HUES48 (cell line): ENCODE results near the gene TRPM1.

Source experiments
- H3K27ac ChIP-seq: one replicate; pipeline ENCODE4 v1.7.0; 2013; ENCODE audit warnings: low read depth, low read length, inconsistent platforms
- H3K27me3 ChIP-seq: 2 replicates; pipeline ENCODE4 v1.6.1; 2013; ENCODE audit warnings: mild to moderate bottlenecking, low read length; ENCODE audit not compliant: control insufficient read depth, insufficient read depth
- H3K36me3 ChIP-seq: 2 replicates; pipeline ENCODE4 v1.6.1; 2013; ENCODE audit warnings: low read length; ENCODE audit not compliant: control insufficient read depth, insufficient read depth
- H3K4me1 ChIP-seq: 2 replicates; pipeline ENCODE4 v1.6.1; 2013; ENCODE audit warnings: mild to moderate bottlenecking, low read length; ENCODE audit not compliant: control insufficient read depth, insufficient read depth
- H3K4me3 ChIP-seq: 2 replicates; pipeline ENCODE4 v1.5.1; 2013; ENCODE audit warnings: mild to moderate bottlenecking, low read depth, low read length
- H3K9ac ChIP-seq: 2 replicates; pipeline ENCODE4 v1.6.1; 2013; ENCODE audit warnings: mild to moderate bottlenecking, low read depth, low read length, moderate library complexity
- H3K9me3 ChIP-seq: 2 replicates; pipeline ENCODE4 v1.6.1; 2013; ENCODE audit warnings: low read length; ENCODE audit not compliant: control insufficient read depth, insufficient read depth

The TRPM1 gene

DNA sequence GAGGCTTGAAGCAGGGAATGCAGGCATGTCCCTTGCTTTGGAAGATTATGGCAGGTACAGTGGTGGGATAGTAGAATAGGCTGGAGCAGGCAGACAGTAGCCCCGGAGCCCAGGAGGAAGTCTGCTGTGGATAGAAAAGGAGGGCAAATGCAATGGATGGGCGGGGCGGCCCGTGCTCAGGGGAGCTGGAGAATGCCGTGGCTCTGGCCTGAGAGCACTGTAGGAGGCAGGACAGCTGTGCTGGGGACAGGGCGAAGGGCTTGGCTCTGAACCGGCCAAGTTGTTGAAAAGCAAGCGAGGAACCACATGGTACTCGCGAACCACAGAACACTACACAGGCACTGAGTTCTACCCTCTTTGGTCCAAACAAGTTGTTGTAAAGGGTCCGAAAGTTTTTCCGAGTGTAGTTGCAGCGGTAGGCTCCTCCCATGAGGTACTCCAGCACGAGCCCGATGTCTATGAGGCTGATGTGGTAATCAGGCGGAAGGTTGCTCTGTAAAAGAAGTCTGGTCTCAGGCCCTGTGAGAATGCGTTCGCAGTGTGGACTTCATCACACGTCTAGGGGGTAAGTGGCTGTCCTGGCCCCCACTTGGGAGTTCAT lies 54.7 kb downstream of the TRPM1 start:
- no peak overlapping the region for H3K9ac ChIP-seq
- H3K36me3 ChIP-seq = no peaks in the 10 kb centered on the region
- H3K27me3 ChIP-seq = no peaks in the 10 kb centered on the region
- H3K9me3 ChIP-seq = no peaks in the 10 kb centered on the region
- H3K4me1 ChIP-seq = no peaks in the 10 kb centered on the region; the same call in 1 of the 2 replicates
- H3K27ac ChIP-seq = no peak overlapping the region
- no peak overlapping the region for H3K4me3 ChIP-seq

DNA sequence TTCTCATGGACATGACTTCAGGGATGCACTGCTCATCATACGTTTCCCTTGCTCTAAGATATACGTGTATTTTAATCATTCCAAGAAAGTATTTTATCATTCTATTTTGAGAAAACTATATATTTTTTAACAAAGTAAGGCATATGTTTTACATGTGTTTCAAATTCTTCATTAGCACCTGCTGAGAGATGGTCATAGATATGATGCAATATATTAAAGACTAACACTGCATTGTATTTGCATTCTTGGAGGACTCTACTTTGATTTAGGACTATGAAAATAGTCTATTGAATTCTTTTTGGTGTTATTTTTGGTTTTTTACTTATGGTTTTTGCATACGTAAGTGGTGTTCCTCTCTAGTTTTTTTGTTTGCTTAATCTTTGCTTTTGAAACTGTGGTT lies 55.9 kb downstream of the TRPM1 start:
- no peaks in the 10 kb centered on the region for H3K27me3 ChIP-seq

GRCh38 chr15:31042751-31043150 lies 58.8 kb downstream of the TRPM1 start:
- Histone ChIP-seq H3K27ac (no peak overlapping the region), H3K36me3 (no peaks in the 10 kb centered on the region)

More for the DNA sequence above, 55.9 kb downstream of the TRPM1 start:
- Histone ChIP-seq H3K9ac (no peak overlapping the region), H3K4me3 (no peak overlapping the region), H3K27ac (no peak overlapping the region), H3K9me3 (no peaks in the 10 kb centered on the region), H3K36me3 (no peaks in the 10 kb centered on the region), H3K4me1 (no peaks in the 10 kb centered on the region; the same call in 1 of the 2 replicates)

DNA sequence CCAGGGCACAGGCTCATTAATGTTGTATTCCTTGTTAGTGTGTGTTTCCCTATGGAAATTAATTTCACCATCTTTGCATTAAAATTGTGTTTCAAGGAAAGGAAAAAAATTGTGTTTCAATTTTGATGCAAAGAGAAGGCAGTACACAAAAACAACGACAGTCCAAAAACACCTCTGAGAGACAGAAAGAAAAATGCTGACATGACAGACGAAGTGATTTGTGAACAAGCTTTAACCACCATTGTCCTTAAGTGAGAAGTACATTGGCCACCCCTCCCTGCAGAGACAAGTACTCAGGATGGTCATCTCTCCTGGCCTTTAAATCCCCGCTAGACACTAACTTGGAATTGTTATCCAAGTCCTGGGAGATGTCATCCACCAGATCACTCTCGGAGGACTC lies 59.9 kb downstream of the TRPM1 start:
- Histone ChIP-seq H3K9ac (no peak overlapping the region), H3K4me1 (no peaks in the 10 kb centered on the region), H3K36me3 (no peaks in the 10 kb centered on the region), H3K4me3 (no peak overlapping the region), H3K27ac (no peak overlapping the region), H3K27me3 (no peaks in the 10 kb centered on the region), H3K9me3 (no peaks in the 10 kb centered on the region)

More at GRCh38 chr15:31042751-31043150, 58.8 kb downstream of the TRPM1 start:
- Histone ChIP-seq H3K9me3 (no peaks in the 10 kb centered on the region), H3K27me3 (no peaks in the 10 kb centered on the region), H3K9ac (no peak overlapping the region), H3K4me1 (no peaks in the 10 kb centered on the region; the same call in 1 of the 2 replicates), H3K4me3 (no peak overlapping the region)

GRCh38 chr15:31040611-31041010 lies 60.9 kb downstream of the TRPM1 start:
- no peak overlapping the region for H3K27ac ChIP-seq
- no peaks in the 10 kb centered on the region for H3K36me3 ChIP-seq
- no peak overlapping the region for H3K9ac ChIP-seq
- no peaks in the 10 kb centered on the region for H3K9me3 ChIP-seq
- no peak overlapping the region for H3K4me3 ChIP-seq
- H3K27me3 ChIP-seq = no peaks in the 10 kb centered on the region
- H3K4me1 ChIP-seq = no peaks in the 10 kb centered on the region

DNA sequence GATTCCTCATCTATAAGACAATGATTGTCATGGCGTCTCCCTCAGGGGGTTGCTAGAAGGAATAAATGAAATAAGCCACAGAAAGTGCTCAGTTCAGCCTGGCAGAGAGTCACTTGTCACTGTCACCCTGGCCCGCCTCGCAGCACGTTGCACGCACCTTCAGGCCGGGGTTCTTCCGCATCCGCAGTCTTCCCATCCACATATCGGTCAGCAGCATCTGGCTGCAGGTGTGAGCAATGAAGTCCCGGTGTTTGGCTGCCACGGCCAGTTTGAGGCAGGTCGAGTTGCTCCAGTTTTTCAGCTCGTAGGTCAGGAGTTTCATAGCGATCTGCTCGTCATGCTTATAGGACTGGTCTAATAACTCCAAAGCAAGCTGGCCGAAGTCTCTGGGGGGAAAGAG lies 61.6 kb downstream of the TRPM1 start:
- no peak overlapping the region for H3K9ac ChIP-seq
- no peak overlapping the region for H3K27ac ChIP-seq
- no peaks in the 10 kb centered on the region for H3K4me1 ChIP-seq
- H3K9me3 ChIP-seq = no peaks in the 10 kb centered on the region
- no peaks in the 10 kb centered on the region for H3K36me3 ChIP-seq
- H3K4me3 ChIP-seq = no peak overlapping the region
- H3K27me3 ChIP-seq = no peaks in the 10 kb centered on the region

DNA sequence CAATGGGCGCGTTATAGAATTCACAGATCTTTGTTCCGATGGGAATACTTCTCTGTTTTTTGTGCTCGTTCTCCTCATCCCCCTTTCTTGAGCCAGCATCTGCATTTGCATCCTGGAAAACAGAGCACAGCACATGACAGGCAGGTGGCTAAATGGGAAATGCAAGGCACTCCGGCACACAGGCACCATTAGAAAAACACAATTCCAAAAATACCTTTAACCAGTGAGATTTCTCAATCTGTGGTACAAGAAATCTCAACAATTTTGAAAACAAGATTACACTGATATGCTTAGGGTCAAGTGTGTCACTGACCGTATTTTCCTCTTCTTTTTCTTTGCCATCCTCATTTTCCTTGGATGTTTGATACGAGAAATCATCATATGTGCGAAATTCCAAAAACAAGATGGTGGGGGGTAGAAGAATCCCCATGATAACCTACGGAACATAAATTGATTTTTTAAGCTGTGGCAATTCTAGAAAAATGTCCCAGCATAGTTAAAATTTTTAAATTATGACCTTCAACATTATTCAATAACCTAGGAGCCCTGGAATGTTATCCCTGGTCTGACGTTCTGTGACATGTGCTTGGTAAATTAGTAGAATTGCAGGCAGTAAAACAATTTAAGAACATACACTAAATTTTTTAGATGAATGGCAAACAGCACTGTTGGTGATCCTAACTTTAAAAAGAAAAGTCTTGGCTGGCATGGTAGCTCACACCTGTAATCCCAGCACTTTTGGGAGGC lies 63.6 kb downstream of the TRPM1 start:
- H3K9ac ChIP-seq = no peak overlapping the region
- no peaks in the 10 kb centered on the region for H3K9me3 ChIP-seq
- H3K36me3 ChIP-seq = no peaks in the 10 kb centered on the region
- H3K27me3 ChIP-seq = no peaks in the 10 kb centered on the region
- peaks cover 8% of the 10 kb centered on the region; the same call in 1 of the 2 replicates for H3K4me1 ChIP-seq
- H3K4me3 ChIP-seq = no peak overlapping the region
- no peak overlapping the region for H3K27ac ChIP-seq

DNA sequence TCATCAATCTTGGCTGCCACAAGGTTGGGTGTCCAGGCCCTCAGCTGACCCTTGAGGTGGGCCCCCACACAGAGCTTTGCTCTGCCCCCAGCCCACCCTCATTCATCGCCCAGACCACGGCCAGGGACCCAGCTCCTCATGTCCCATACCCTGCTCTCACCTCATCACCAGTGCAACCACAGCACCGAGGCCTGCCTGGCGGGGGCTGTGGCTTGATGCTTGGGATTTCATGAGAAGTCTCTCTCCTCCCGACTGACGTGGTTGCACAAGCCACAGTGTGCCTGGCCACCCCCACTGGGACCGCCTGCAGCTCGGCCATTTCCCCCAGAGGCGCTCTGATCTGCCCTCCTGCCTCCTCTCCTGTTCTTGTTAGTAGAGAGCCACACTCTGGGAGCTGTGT lies 64.7 kb downstream of the TRPM1 start:
- no peaks in the 10 kb centered on the region for H3K9me3 ChIP-seq
- H3K27me3 ChIP-seq = no peaks in the 10 kb centered on the region
- H3K9ac ChIP-seq = no peak overlapping the region
- no peak overlapping the region for H3K27ac ChIP-seq
- H3K4me1 ChIP-seq = peaks cover 8% of the 10 kb centered on the region; the same call in 1 of the 2 replicates
- H3K4me3 ChIP-seq = no peak overlapping the region
- H3K36me3 ChIP-seq = no peaks in the 10 kb centered on the region

GRCh38 chr15:31035610-31036009 lies 65.9 kb downstream of the TRPM1 start:
- H3K9me3 ChIP-seq = no peaks in the 10 kb centered on the region
- peaks cover 8% of the 10 kb centered on the region; the same call in 1 of the 2 replicates for H3K4me1 ChIP-seq
- no peaks in the 10 kb centered on the region for H3K36me3 ChIP-seq
- H3K27me3 ChIP-seq = no peaks in the 10 kb centered on the region
- H3K27ac ChIP-seq = no peak overlapping the region
- H3K9ac ChIP-seq = no peak overlapping the region
- H3K4me3 ChIP-seq = no peak overlapping the region

DNA sequence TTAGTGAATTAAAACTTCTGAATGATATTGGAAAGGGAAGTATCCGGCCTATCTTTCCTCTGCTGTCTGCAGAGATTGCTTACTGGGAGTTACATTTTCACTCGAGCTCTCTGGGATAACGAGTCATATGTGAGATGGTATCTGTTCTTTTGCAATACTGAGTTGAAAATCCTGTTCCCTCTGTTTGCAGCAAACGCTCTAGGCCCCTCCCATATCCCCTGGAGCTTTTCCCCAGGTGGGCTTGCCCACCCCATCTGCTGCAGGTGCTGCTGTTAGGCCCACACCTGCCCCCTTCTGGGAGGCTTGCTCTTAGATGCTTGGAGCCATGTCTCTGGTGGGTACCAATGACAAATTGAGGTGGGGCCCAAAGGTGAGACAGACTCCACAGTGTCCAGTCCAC lies 67.4 kb downstream of the TRPM1 start:
- Histone ChIP-seq H3K27me3 (no peaks in the 10 kb centered on the region), H3K9me3 (no peaks in the 10 kb centered on the region), H3K4me1 (peaks cover 8% of the 10 kb centered on the region; the same call in 1 of the 2 replicates), H3K4me3 (no peak overlapping the region), H3K9ac (no peak overlapping the region), H3K36me3 (no peaks in the 10 kb centered on the region), H3K27ac (no peak overlapping the region)

GRCh38 chr15:31032961-31033371 lies 68.6 kb downstream of the TRPM1 start:
- H3K27ac ChIP-seq = no peak overlapping the region

More at GRCh38 chr15:31032961-31033371, 68.6 kb downstream of the TRPM1 start:
- H3K4me1 ChIP-seq = peaks cover 8% of the 10 kb centered on the region; the same call in 1 of the 2 replicates
- H3K9me3 ChIP-seq = no peaks in the 10 kb centered on the region
- H3K27me3 ChIP-seq = no peaks in the 10 kb centered on the region
- no peaks in the 10 kb centered on the region for H3K36me3 ChIP-seq
- no peak overlapping the region for H3K9ac ChIP-seq
- H3K4me3 ChIP-seq = no peak overlapping the region
